ENCODE measurements around the gene NDUFA11. TPM values are rescaled to one million over a fixed set of nuclear protein-coding genes. Genes with fewer than 3 reads are reported as not detected.

Gene NDUFA11
- total RNA-seq, 3 donors from 2014 or later (not counting 1 experiment from before 2014, with no cell fraction given) = 111 to 115 (median 113) TPM

- H3K36me3 Mint-ChIP-seq = no peaks in the 10 kb centered on the region
- intact Hi-C loops (cut with micrococcal nuclease) = no loop called here
- Histone ChIP-seq H3K27ac (ENCODE audit: low read length) (no peak overlapping the region), H3K4me3 (ENCODE audit: low read length) (no peak overlapping the region), H3K36me3 (ENCODE audit: control insufficient read depth, insufficient read depth, low read length) (peaks cover 10% of the 10 kb centered on the region), H3K4me1 (ENCODE audit: control insufficient read depth, insufficient read depth, low read length) (peaks cover 18% of the 10 kb centered on the region), H3K27me3 (ENCODE audit: control insufficient read depth, insufficient read depth, low read length) (no peaks in the 10 kb centered on the region), H3K9me3 (ENCODE audit: control insufficient read depth, insufficient read depth, low read length) (no peaks in the 10 kb centered on the region)
- no peak for DNase-seq
- H3K27me3 Mint-ChIP-seq (ENCODE audit: low read depth in 2 of 2) = no peaks in the 10 kb centered on the region
- H3K4me1 Mint-ChIP-seq = peaks cover 6 to 18% of the 10 kb centered on the region in 2 donors
- 92% methylated on average over 14 of the region's 14 CpGs for WGBS (ENCODE audit: insufficient coverage)
- no peak overlapping the region for H3K27ac Mint-ChIP-seq
- no peaks in the 10 kb centered on the region for H3K9me3 Mint-ChIP-seq
- ATAC-seq = no peak
- no peak overlapping the region for H3K4me3 Mint-ChIP-seq
- TF ChIP-seq CTCF (IDR thresholded peaks at IDR 0.05) = no peak
Observed at GRCh38 chr19:5908773-5909442, 5.3 kb upstream of the NDUFA11 start.

GRCh38 chr19:5907241-5907640 is 3.7 kb upstream of the NDUFA11 start:
- Histone ChIP-seq H3K36me3 (ENCODE audit: control insufficient read depth, insufficient read depth, low read length) (peaks cover 7% of the 10 kb centered on the region), H3K4me1 (ENCODE audit: control insufficient read depth, insufficient read depth, low read length) (peaks cover 33% of the 10 kb centered on the region), H3K27ac (ENCODE audit: low read length) (no peak overlapping the region), H3K4me3 (ENCODE audit: low read length) (no peak overlapping the region), H3K27me3 (ENCODE audit: control insufficient read depth, insufficient read depth, low read length) (no peaks in the 10 kb centered on the region), H3K9me3 (ENCODE audit: control insufficient read depth, insufficient read depth, low read length) (no peaks in the 10 kb centered on the region)
- Mint-ChIP-seq H3K36me3 (no peaks in the 10 kb centered on the region), H3K27me3 (ENCODE audit: low read depth in 2 of 2) (no peaks in the 10 kb centered on the region), H3K27ac (no peak overlapping the region), H3K4me3 (peak overlapping the region; percentile 11), H3K4me1 (peaks cover 17 to 29% of the 10 kb centered on the region in 2 donors), H3K9me3 (no peaks in the 10 kb centered on the region)
- intact Hi-C loops (cut with micrococcal nuclease) = no loop called here
- TF ChIP-seq CTCF (IDR thresholded peaks at IDR 0.05) = no peak
- 78% methylated on average over 3 of the region's 5 CpGs for WGBS (ENCODE audit: insufficient coverage)
- DNase-seq (no peak), ATAC-seq (no peak)

GRCh38 chr19:5905114-5905778 is 1.7 kb upstream of the NDUFA11 start:
- H3K4me3 ChIP-seq (ENCODE audit: low read length) = peak overlapping the region; percentile 79
- no peaks in the 10 kb centered on the region for H3K27me3 ChIP-seq (ENCODE audit: control insufficient read depth, insufficient read depth, low read length)
- H3K27ac Mint-ChIP-seq = peak overlapping the region; percentile 98 to 99
- H3K36me3 Mint-ChIP-seq = no peaks in the 10 kb centered on the region
- no peak for ATAC-seq
- H3K27me3 Mint-ChIP-seq (ENCODE audit: low read depth in 2 of 2) = no peaks in the 10 kb centered on the region
- peaks cover 7% of the 10 kb centered on the region for H3K36me3 ChIP-seq (ENCODE audit: control insufficient read depth, insufficient read depth, low read length)
- TF ChIP-seq CTCF (IDR thresholded peaks at IDR 0.05) = no peak
- H3K27ac ChIP-seq (ENCODE audit: low read length) = peak overlapping the region; percentile 62
- WGBS (ENCODE audit: insufficient coverage) = 57% methylated on average over 27 of the region's 31 CpGs
- peaks cover 35% of the 10 kb centered on the region for H3K4me1 ChIP-seq (ENCODE audit: control insufficient read depth, insufficient read depth, low read length)
- no peaks in the 10 kb centered on the region for H3K9me3 Mint-ChIP-seq
- H3K9me3 ChIP-seq (ENCODE audit: control insufficient read depth, insufficient read depth, low read length) = no peaks in the 10 kb centered on the region
- DNase-seq = no peak
- intact Hi-C loops (cut with micrococcal nuclease) = loop anchor here (2.0 kb wide), 1 partner anchor 468 kb away; the partner anchor contains the start of gene ALKBH7
- peak overlapping the region; percentile 100 for H3K4me3 Mint-ChIP-seq
- H3K4me1 Mint-ChIP-seq = peaks cover 23 to 37% of the 10 kb centered on the region in 2 donors
